SU-DHL-6 (cell line): ENCODE results near the gene MINDY3.
"Not testable (repeated sequence)": the region's sequence is repeated elsewhere in the genome, so short reads cannot be mapped to it uniquely, and the experiment has no call there.

ENCODE experiments used
- H2AFZ ChIP-seq: fragments of 200-600 bp; sonication (generic); 2 replicates; pipeline ENCODE4 v1.6.1; 2014; ENCODE audit warnings: low read depth, mild to moderate bottlenecking, moderate library complexity, mixed read lengths, antibody characterized with exemption, low read length; ENCODE audit not compliant: severe bottlenecking
- H3F3A ChIP-seq: fragments of 200-600 bp; shearing (Covaris generic); 2 replicates; pipeline ENCODE4 v1.6.0; 2016; ENCODE audit warnings: antibody characterized with exemption, mild to moderate bottlenecking; ENCODE audit not compliant: insufficient read depth
- H3K27ac ChIP-seq: fragments of 200-600 bp; sonication (generic); 2 replicates; pipeline ENCODE4 v1.5.1; 2016; ENCODE audit warnings: low read depth, mild to moderate bottlenecking, low read length, moderate library complexity, mixed read lengths
- H3K27me3 ChIP-seq: fragments of 200-600 bp; sonication (generic), shearing (Covaris generic); 2 replicates; pipeline ENCODE4 v1.6.0; 2014; ENCODE audit warnings: mild to moderate bottlenecking, low read length
- H3K36me3 ChIP-seq: fragments of 200-600 bp; sonication (generic); 2 replicates; pipeline ENCODE4 v1.6.1; 2014; ENCODE audit warnings: mild to moderate bottlenecking, low read length, mixed read lengths
- H3K4me2 ChIP-seq: fragments of 300-600, 200-600 bp; shearing (Covaris generic), sonication (generic); 2 replicates; pipeline ENCODE4 v1.6.0; 2014; ENCODE audit warnings: low read length, low read depth, mild to moderate bottlenecking; ENCODE audit not compliant: poor library complexity, severe bottlenecking
- H3K4me3 ChIP-seq: fragments of 200-600 bp; sonication (generic); 2 replicates; pipeline ENCODE4 v1.5.1; 2014; ENCODE audit warnings: antibody characterized with exemption, low read length, mild to moderate bottlenecking, mixed read lengths; ENCODE audit not compliant: insufficient read depth, poor library complexity, severe bottlenecking
- H3K79me2 ChIP-seq: fragments of 200-600 bp; sonication (generic); 2 replicates; pipeline ENCODE4 v1.6.1; 2014; ENCODE audit warnings: mild to moderate bottlenecking, low read length, moderate library complexity; ENCODE audit not compliant: insufficient read depth
- H3K9ac ChIP-seq: fragments of 200-600 bp; sonication (generic); 2 replicates; pipeline ENCODE4 v1.7.0; 2014; ENCODE audit warnings: mild to moderate bottlenecking, low read length
- H3K9me2 ChIP-seq: fragments of 200-600 bp; sonication (generic); replicated peaks from 2 replicates; pipeline ENCODE4 v1.6.1; 2014; ENCODE audit warnings: low read length; ENCODE audit not compliant: insufficient read depth
- H3K9me3 ChIP-seq: fragments of 200-600 bp; sonication (generic); 2 replicates; pipeline ENCODE4 v1.6.1; 2014; ENCODE audit warnings: low read length, mixed read lengths; ENCODE audit not compliant: insufficient read depth
- H4K20me1 ChIP-seq: fragments of 200-600 bp; sonication (generic); 2 replicates; pipeline ENCODE4 v1.6.1; 2014; ENCODE audit warnings: low read depth, mild to moderate bottlenecking, antibody characterized with exemption, low read length, moderate library complexity, mixed read lengths
- CTCF ChIP-seq: fragments of 200-600 bp; sonication (generic); IDR thresholded peaks from one replicate; pipeline ENCODE4 v1.5.1; 2017; ENCODE audit warnings: antibody characterized with exemption, mild to moderate bottlenecking, low read length, moderate library complexity; ENCODE audit not compliant: insufficient read depth, poor library complexity, severe bottlenecking
- EZH2phosphoT487 ChIP-seq: fragments of 200-600 bp; sonication (generic), shearing (Covaris generic); conservative IDR thresholded peaks from 2 replicates; pipeline ENCODE4 v1.6.1; 2018; ENCODE audit warnings: mild to moderate bottlenecking, antibody characterized with exemption, low read length, moderate library complexity, mixed read lengths

MINDY3 gene

GRCh38 chr10:15877836-15878576 lies 17.7 kb upstream of the MINDY3 start:
- H3K27me3 ChIP-seq: no peaks in the 10 kb centered on the region
- H3K36me3 ChIP-seq: no peaks in the 10 kb centered on the region
- H3K27ac ChIP-seq: no peak overlapping the region
- no peak overlapping the region for H3K9ac ChIP-seq
- no peaks in the 10 kb centered on the region for H4K20me1 ChIP-seq
- H3F3A ChIP-seq: no peaks in the 10 kb centered on the region
- no peaks in the 10 kb centered on the region for H3K9me3 ChIP-seq
- H2AFZ ChIP-seq: no peak overlapping the region
- H3K4me2 ChIP-seq: no peak overlapping the region
- H3K9me2 ChIP-seq: no peaks in the 10 kb centered on the region
- H3K4me3 ChIP-seq: no peak overlapping the region
- no peaks in the 10 kb centered on the region for H3K79me2 ChIP-seq
- TF ChIP-seq EZH2phosphoT487 (no peak), CTCF (no peak)

- H3K9me2 ChIP-seq, H3K27me3 ChIP-seq, H3K36me3 ChIP-seq, H3K4me3 ChIP-seq, H3K9ac ChIP-seq, H3K79me2 ChIP-seq, H3K9me3 ChIP-seq, H4K20me1 ChIP-seq, H3K27ac ChIP-seq, H3K4me2 ChIP-seq, H3F3A ChIP-seq, H2AFZ ChIP-seq: not testable (repeated sequence)
Observed at GRCh38 chr10:15876274-15876673, 16.0 kb upstream of the MINDY3 start.

- not testable (repeated sequence) for H3K9me3 ChIP-seq, H3K36me3 ChIP-seq, H3K9me2 ChIP-seq, H3K4me3 ChIP-seq, H3F3A ChIP-seq, H3K9ac ChIP-seq, H3K4me2 ChIP-seq, H2AFZ ChIP-seq, H3K27ac ChIP-seq, H3K27me3 ChIP-seq, H3K79me2 ChIP-seq, H4K20me1 ChIP-seq
Observed at GRCh38 chr10:15872645-15873044, 12.3 kb upstream of the MINDY3 start.

- Histone ChIP-seq H3K9me3 (no peaks in the 10 kb centered on the region), H4K20me1 (no peaks in the 10 kb centered on the region), H3K9me2 (no peaks in the 10 kb centered on the region), H2AFZ (no peak overlapping the region), H3K79me2 (no peaks in the 10 kb centered on the region), H3K27me3 (no peaks in the 10 kb centered on the region), H3K27ac (no peak overlapping the region), H3K4me3 (no peak overlapping the region), H3K4me2 (no peak overlapping the region), H3K9ac (no peak overlapping the region), H3F3A (no peaks in the 10 kb centered on the region), H3K36me3 (no peaks in the 10 kb centered on the region)
- TF ChIP-seq CTCF (no peak), EZH2phosphoT487 (no peak)
Observed at GRCh38 chr10:15871823-15872222, 11.5 kb upstream of the MINDY3 start.
